ENCODE measurements around the gene CDK5RAP2. TPM values are rescaled to one million over a fixed set of nuclear protein-coding genes. Genes with fewer than 3 reads are reported as not detected.

Gene CDK5RAP2
- total and polyA plus RNA-seq, 2 experiments from 2014 or later = 23.9 to 30.9 TPM

DNA sequence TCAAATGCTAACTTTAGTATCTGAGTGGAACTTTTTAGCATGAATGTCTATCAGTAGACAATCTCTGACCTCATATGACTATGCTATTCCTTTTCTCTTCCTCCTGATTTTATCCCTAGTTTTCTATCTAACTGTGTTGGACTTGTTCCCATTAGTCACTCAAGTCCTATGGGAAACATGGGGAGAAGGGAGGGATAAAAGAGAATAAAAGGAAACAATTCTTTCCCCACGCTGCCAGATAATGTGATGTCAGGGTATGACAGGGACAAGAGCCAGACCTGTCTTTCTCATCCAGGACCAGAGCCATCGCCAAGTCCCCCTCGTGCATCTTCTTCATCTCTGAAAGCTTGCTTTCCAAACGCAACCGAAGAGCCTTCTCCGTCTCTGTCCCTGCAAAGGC, 43.9 kb downstream of the CDK5RAP2 start:
- Histone ChIP-seq H3K9me2 (replicated peaks; ENCODE audit: insufficient read depth) (no peaks in the 10 kb centered on the region), H3K4me3 (no peak overlapping the region), H4K20me1 (ENCODE audit: insufficient read depth, poor library complexity, severe bottlenecking) (no peaks in the 10 kb centered on the region), H3K36me3 (replicated peaks; ENCODE audit: insufficient read depth, low read depth) (no peaks in the 10 kb centered on the region), H3K79me2 (no peaks in the 10 kb centered on the region), H3K27me3 (no peaks in the 10 kb centered on the region), H3K27ac (no peak overlapping the region), H3K4me2 (no peak overlapping the region), H3K9me3 (ENCODE audit: low read depth) (no peaks in the 10 kb centered on the region), H3K4me1 (ENCODE audit: insufficient read depth) (peaks cover 10% of the 10 kb centered on the region), H2AFZ (no peak overlapping the region)
- TF ChIP-seq, protein P1, sequence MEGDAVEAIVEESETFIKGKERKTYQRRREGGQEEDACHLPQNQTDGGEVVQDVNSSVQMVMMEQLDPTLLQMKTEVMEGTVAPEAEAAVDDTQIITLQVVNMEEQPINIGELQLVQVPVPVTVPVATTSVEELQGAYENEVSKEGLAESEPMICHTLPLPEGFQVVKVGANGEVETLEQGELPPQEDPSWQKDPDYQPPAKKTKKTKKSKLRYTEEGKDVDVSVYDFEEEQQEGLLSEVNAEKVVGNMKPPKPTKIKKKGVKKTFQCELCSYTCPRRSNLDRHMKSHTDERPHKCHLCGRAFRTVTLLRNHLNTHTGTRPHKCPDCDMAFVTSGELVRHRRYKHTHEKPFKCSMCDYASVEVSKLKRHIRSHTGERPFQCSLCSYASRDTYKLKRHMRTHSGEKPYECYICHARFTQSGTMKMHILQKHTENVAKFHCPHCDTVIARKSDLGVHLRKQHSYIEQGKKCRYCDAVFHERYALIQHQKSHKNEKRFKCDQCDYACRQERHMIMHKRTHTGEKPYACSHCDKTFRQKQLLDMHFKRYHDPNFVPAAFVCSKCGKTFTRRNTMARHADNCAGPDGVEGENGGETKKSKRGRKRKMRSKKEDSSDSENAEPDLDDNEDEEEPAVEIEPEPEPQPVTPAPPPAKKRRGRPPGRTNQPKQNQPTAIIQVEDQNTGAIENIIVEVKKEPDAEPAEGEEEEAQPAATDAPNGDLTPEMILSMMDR (IDR thresholded peaks at IDR 0.05; ENCODE audit: poor library complexity) = no peak
- TF ChIP-seq EZH2phosphoT487 (IDR thresholded peaks at IDR 0.05; ENCODE audit: low read depth, severe bottlenecking, unreplicated experiment) = no peak
- no peak for TF ChIP-seq EZH2 (IDR thresholded peaks at IDR 0.05; ENCODE audit: borderline replicate concordance)
- DNase-seq (ENCODE audit: low spot score) = no peak
- WGBS (ENCODE audit: low lambda C conversion rate, missing lambda C conversion rate) = 91% methylated on average over 6 of the region's 6 CpGs

DNA sequence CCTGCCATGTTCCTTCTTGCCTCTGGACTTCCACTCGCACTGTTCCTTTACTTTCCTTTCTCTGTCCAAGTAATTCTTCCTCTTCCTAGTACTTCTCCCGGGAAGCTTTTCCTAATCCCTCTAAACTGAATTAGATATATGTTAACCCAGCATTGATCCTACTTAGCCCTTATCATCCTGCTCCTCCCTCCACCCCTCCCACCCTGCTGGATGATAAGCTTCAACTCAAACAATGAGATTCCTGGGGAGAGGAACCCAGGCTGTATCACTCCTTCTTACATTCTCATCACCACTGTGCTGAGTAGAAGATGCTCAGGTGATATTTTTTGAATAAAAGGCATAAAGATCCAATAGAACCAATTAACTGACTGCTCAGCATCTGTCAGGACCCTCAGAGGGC, 45.7 kb downstream of the CDK5RAP2 start:
- DNase-seq (ENCODE audit: low spot score) = no peak
- no peaks in the 10 kb centered on the region for H3K79me2 ChIP-seq
- H3K27ac ChIP-seq = no peak overlapping the region
- no peak overlapping the region for H2AFZ ChIP-seq
- WGBS (ENCODE audit: low lambda C conversion rate, missing lambda C conversion rate) = 47% methylated on average over 2 of the region's 2 CpGs
- no peak overlapping the region for H3K4me3 ChIP-seq
- no peaks in the 10 kb centered on the region for H3K36me3 ChIP-seq (replicated peaks; ENCODE audit: insufficient read depth, low read depth)
- H3K9me2 ChIP-seq (replicated peaks; ENCODE audit: insufficient read depth) = no peaks in the 10 kb centered on the region
- TF ChIP-seq EZH2phosphoT487 (IDR thresholded peaks at IDR 0.05; ENCODE audit: low read depth, severe bottlenecking, unreplicated experiment) = no peak
- no peak for TF ChIP-seq EZH2 (IDR thresholded peaks at IDR 0.05; ENCODE audit: borderline replicate concordance)
- TF ChIP-seq, protein P1 (IDR thresholded peaks at IDR 0.05; ENCODE audit: poor library complexity) = no peak
- no peaks in the 10 kb centered on the region for H3K27me3 ChIP-seq
- H3K9me3 ChIP-seq (ENCODE audit: low read depth) = no peaks in the 10 kb centered on the region
- no peak overlapping the region for H3K4me2 ChIP-seq
- H4K20me1 ChIP-seq (ENCODE audit: insufficient read depth, poor library complexity, severe bottlenecking) = no peaks in the 10 kb centered on the region
- H3K4me1 ChIP-seq (ENCODE audit: insufficient read depth) = peaks cover 10% of the 10 kb centered on the region

DNA sequence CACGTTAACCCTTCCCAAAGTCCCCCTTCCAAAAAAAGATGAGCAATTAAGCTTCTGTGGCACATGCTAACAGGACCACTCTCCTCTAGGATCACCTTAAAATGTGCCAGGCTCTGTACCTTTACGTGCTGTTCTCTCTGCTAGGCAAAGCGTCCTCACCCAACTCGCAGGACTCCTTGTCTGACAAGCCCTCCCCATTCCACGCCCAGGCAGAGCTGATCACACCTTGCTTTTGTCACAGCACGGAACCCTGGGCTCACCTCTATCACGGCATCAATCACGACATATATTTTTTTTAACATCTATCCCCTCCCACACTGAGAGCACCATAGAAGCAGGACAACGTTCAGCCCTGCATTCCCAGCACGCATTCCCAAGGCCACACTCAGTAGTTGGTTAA, 47.1 kb downstream of the CDK5RAP2 start:
- no peaks in the 10 kb centered on the region for H3K36me3 ChIP-seq (replicated peaks; ENCODE audit: insufficient read depth, low read depth)
- no peak overlapping the region for H3K4me2 ChIP-seq
- WGBS (ENCODE audit: low lambda C conversion rate, missing lambda C conversion rate) = 86% methylated on average over 10 of the region's 10 CpGs

More for the DNA sequence above, 47.1 kb downstream of the CDK5RAP2 start:
- Histone ChIP-seq H2AFZ (no peak overlapping the region), H3K9me2 (replicated peaks; ENCODE audit: insufficient read depth) (no peaks in the 10 kb centered on the region), H3K79me2 (no peaks in the 10 kb centered on the region), H3K4me1 (ENCODE audit: insufficient read depth) (peaks cover 10% of the 10 kb centered on the region), H3K4me3 (no peak overlapping the region), H3K27me3 (no peaks in the 10 kb centered on the region), H3K27ac (peak overlapping the region; percentile 62), H4K20me1 (ENCODE audit: insufficient read depth, poor library complexity, severe bottlenecking) (no peaks in the 10 kb centered on the region), H3K9me3 (ENCODE audit: low read depth) (no peaks in the 10 kb centered on the region)
- no peak for TF ChIP-seq EZH2 (IDR thresholded peaks at IDR 0.05; ENCODE audit: borderline replicate concordance)
- no peak for TF ChIP-seq EZH2phosphoT487 (IDR thresholded peaks at IDR 0.05; ENCODE audit: low read depth, severe bottlenecking, unreplicated experiment)
- TF ChIP-seq, protein P1 (IDR thresholded peaks at IDR 0.05; ENCODE audit: poor library complexity) = no peak
- no peak for DNase-seq (ENCODE audit: low spot score)
